Limb (tissue), 2 donors: ENCODE measurements around the gene PER1.

Experiments
- DNase-seq, 2 donors: peaks; one replicate each; pipeline ENCODE4 v3.0.0-alpha.2; 2016; ENCODE audit errors: extremely low spot score in 2 of 2

PER1 gene, protein sequence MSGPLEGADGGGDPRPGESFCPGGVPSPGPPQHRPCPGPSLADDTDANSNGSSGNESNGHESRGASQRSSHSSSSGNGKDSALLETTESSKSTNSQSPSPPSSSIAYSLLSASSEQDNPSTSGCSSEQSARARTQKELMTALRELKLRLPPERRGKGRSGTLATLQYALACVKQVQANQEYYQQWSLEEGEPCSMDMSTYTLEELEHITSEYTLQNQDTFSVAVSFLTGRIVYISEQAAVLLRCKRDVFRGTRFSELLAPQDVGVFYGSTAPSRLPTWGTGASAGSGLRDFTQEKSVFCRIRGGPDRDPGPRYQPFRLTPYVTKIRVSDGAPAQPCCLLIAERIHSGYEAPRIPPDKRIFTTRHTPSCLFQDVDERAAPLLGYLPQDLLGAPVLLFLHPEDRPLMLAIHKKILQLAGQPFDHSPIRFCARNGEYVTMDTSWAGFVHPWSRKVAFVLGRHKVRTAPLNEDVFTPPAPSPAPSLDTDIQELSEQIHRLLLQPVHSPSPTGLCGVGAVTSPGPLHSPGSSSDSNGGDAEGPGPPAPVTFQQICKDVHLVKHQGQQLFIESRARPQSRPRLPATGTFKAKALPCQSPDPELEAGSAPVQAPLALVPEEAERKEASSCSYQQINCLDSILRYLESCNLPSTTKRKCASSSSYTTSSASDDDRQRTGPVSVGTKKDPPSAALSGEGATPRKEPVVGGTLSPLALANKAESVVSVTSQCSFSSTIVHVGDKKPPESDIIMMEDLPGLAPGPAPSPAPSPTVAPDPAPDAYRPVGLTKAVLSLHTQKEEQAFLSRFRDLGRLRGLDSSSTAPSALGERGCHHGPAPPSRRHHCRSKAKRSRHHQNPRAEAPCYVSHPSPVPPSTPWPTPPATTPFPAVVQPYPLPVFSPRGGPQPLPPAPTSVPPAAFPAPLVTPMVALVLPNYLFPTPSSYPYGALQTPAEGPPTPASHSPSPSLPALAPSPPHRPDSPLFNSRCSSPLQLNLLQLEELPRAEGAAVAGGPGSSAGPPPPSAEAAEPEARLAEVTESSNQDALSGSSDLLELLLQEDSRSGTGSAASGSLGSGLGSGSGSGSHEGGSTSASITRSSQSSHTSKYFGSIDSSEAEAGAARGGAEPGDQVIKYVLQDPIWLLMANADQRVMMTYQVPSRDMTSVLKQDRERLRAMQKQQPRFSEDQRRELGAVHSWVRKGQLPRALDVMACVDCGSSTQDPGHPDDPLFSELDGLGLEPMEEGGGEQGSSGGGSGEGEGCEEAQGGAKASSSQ (N-terminal part only)

GRCh38 chr17:8152112-8152775 is at the start of gene PER1:
PER1 (minus strand) TSS chr17:8152404; CDS start chr17:8150706, 1,698 bp downstream.
- DNase-seq: peak; percentile 93 to 96

DNA sequence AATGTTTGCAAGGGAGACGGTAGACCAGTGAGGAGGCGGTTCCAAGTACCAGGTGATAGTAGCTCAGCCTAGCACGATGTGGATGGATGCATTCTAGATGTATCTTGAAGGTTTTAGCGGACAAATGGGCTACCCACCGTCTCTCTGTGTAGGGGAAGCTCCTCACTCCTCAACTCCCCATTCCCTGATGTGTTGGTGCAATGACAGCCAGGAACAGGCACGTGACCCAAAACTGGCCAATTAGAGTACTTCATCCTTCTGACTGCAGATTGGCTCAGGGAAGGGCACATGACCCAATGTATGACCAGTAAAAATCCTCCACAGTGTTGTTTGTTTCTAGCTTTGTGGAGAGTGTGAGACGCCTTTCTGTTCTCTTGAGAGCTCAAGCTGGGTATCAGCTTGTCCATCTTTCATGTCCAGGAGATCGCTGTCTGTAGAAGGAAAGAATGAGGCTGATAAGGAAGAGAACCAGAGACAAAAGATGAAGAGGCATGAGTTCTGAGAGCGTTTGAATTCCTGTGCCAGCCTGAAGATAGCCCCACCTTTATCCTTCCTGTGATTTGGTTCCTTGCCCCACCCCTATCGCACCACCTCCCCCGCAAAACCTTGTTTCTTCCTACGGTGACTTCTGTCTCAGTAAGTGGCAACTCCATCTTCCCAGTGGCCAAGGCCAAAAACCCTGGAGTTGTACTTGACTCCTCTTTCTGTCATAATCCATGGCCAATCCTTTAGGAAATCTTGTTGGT is 40.0 kb upstream of the PER1 start:
- DNase-seq: peak; percentile 80 to 91

DNA sequence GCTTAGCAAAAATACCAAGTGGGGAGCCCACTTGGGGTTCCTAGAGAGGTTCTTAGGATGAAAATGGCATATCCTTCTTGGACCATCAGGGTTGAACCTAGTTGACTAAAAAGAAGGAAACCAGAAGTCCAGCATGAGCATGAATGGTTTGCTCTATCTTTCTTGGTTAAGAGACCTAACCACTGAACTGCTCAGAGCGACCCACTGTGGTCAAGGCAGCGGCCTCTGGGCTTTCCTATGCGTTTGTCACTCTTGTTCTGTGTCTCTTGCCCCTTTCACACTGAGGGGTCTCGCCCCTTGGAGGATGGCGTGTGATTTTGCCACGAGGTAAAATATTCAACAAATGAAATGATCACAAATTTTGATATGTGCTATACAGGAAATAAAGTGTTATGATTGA is 38.3 kb upstream of the PER1 start:
- no peak for DNase-seq

GRCh38 chr17:8189711-8190477 is 37.7 kb upstream of the PER1 start, which contains the start of gene BORCS6:
BORCS6 (minus strand) TSS chr17:8190180; CDS start chr17:8190140, 40 bp downstream.
- peak; percentile 93 to 98 for DNase-seq

- peak in 1 of 2 donors; percentile 54 for DNase-seq
Measured at GRCh38 chr17:8189041-8189710, 37.0 kb upstream of the PER1 start.

GRCh38 chr17:8188263-8188839 is 36.1 kb upstream of the PER1 start:
- no peak for DNase-seq

DNA sequence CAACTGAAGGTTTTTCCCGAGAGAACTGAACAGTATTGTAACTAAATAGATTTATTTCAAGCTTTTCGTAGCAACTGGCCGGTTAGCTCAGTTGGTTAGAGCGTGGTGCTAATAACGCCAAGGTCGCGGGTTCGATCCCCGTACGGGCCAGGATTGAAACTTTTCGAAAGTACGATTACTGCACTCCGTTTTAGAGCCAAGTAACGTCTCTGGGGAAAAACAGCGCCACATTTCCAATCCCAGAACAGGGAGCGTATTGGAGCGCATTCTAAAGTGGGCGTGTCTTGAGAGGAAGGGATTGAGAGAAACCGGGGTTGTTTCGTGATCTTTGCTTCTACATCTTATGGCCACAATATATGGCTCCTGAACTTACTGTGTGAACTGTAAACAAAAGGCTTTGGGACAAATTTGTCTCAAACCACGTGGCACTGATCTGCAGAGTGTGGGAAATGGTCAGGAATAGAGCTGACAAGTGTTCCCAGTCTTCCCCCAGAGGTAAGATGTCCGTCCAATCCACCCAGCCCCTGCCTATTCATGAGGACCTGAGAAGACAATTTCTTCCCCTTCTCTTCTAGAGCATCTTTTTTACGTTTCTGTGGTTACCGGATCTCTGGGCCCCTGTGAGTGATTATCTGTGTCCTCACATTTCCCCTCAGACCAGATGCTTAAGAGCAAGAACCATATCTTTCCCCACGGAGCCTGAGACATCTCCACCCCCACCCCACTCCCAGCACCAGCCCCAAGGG is 35.5 kb upstream of the PER1 start:
- peak; percentile 94 to 97 for DNase-seq

GRCh38 chr17:8186787-8187516 is 34.7 kb upstream of the PER1 start:
- peak; percentile 94 to 98 for DNase-seq

DNA sequence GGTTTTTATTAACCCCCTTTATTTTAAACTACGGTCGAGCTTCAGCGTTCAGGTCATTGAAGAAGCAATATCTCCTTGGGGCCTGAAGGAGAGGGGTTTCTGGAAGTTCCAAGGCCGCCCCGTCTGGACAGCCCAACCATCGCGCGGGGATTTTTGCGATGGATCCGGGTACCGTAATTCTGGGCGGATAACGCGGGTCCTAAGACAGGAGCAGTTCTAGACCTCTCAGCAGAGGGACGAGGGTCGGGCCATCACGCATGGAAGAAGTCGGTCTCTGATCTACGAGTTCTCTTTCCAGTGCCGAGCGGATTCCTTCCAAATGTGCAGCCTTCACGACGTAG is 34.2 kb upstream of the PER1 start:
- DNase-seq: no peak

- DNase-seq: peak; percentile 65 to 96
Measured at GRCh38 chr17:8185582-8186445, 33.6 kb upstream of the PER1 start.

DNA sequence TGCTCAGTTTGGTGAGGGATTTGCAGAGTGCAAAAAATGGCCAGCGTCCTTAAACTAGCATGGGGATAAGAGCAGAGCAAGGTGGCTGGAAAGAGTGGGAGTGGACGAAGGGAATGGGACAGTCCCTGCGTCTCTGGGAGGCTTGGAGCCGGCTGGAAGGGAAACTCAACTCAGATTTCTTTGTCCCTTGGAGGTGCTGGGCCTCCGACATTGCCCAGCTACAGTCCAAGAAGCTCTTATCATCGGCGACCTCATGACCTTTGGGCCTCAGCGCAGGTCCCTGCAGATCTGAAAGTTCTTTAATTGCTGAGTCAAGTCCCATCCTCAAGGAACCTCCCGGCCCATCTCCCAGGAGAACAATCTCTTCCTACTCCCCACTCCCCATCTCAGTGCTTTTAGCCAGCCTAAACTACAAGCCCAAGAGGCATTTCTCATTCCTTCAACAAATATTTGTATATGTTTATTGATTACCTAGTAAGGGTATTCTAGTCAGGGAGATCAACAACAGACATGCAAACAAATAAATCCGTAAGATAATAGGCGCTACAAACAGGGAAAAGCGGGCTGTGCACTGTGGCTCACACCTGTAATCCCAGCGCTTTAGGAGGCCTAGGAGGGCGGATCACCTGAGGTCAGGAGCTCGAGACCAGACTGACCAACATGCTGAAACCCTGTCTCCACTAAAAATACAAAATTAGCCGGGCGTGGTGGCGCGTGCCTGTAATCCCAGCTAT is 25.0 kb upstream of the PER1 start:
- DNase-seq: no peak

- peak; percentile 92 to 93 for DNase-seq
Measured at GRCh38 chr17:8176197-8176940, 24.2 kb upstream of the PER1 start, which contains the start of gene TMEM107. TMEM107 (minus strand) TSS chr17:8176380; CDS start chr17:8176286, 94 bp downstream.

- no peak for DNase-seq
Measured at GRCh38 chr17:8175795-8176196, 23.6 kb upstream of the PER1 start.

GRCh38 chr17:8173871-8174322 is 21.7 kb upstream of the PER1 start:
- no peak for DNase-seq
